Astrocyte of the spinal cord (primary cell): ENCODE measurements around the gene ISG20.

Experiments used
- DNase-seq: peaks from one replicate; pipeline ENCODE4 v3.0.0; 2011; ENCODE audit warnings: low read depth, low spot score
- H3K4me3 ChIP-seq: 2 replicates; pipeline ENCODE4 v1.5.1; 2011; ENCODE audit warnings: low read depth, mild to moderate bottlenecking, low read length, moderate library complexity
- in situ Hi-C: cut with HindIII; loops from 2 replicates; pipeline ENCODE4 v1.10.0; 2017; ENCODE audit warnings: low sequenced_read_pairs
- TF ChIP-seq, protein P1 (sequence below): IDR thresholded peaks from 2 replicates; pipeline ENCODE4 v1.5.1; 2012; ENCODE audit warnings: low read depth, mild to moderate bottlenecking, low read length, inconsistent platforms

Gene ISG20

DNA sequence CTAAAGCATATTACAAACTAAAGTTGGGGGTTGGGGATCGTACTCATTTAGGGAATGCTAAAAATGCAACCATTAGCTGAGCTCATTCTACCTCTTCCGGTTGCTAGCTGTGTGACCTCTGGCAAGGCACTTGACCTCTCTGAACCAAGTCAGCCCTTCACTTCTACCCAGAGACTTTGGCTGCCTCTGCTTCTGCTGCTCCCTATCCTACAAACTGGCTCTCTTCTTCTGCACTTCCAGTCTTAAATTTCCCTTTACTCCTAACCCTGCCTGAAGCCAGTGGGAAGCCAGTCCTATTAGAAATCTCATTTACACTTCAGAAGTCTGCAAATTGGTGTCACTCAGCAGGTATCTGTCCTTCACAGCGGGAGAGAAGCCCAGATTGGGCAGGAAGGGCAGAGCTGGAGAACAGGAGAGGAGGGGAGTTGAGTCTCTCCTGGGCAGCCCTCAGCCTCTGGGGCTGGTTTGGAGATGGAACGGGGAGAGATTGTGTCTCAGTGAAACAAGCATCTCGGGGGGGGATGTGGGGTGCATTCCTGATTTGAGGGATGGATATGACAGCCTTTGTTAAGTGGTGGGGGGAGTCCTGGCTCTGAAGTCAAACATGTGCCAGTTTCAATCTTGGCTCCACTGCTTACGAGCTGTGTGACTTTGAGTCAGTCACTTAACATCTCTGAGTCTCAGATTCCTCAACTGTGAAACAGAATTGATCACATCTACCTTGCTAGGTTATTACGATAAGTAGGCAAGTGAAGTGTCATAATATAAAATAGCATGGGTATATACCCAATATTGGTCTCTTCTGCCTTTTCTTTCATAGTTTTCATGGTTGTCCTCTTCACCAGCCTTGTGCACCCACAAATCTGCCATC is 25.5 kb upstream of the ISG20 start:
- TF ChIP-seq, protein P1, sequence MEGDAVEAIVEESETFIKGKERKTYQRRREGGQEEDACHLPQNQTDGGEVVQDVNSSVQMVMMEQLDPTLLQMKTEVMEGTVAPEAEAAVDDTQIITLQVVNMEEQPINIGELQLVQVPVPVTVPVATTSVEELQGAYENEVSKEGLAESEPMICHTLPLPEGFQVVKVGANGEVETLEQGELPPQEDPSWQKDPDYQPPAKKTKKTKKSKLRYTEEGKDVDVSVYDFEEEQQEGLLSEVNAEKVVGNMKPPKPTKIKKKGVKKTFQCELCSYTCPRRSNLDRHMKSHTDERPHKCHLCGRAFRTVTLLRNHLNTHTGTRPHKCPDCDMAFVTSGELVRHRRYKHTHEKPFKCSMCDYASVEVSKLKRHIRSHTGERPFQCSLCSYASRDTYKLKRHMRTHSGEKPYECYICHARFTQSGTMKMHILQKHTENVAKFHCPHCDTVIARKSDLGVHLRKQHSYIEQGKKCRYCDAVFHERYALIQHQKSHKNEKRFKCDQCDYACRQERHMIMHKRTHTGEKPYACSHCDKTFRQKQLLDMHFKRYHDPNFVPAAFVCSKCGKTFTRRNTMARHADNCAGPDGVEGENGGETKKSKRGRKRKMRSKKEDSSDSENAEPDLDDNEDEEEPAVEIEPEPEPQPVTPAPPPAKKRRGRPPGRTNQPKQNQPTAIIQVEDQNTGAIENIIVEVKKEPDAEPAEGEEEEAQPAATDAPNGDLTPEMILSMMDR: no peak
- in situ Hi-C loops: no loop called here
- H3K4me3 ChIP-seq: no peak overlapping the region
- DNase-seq: no peak

DNA sequence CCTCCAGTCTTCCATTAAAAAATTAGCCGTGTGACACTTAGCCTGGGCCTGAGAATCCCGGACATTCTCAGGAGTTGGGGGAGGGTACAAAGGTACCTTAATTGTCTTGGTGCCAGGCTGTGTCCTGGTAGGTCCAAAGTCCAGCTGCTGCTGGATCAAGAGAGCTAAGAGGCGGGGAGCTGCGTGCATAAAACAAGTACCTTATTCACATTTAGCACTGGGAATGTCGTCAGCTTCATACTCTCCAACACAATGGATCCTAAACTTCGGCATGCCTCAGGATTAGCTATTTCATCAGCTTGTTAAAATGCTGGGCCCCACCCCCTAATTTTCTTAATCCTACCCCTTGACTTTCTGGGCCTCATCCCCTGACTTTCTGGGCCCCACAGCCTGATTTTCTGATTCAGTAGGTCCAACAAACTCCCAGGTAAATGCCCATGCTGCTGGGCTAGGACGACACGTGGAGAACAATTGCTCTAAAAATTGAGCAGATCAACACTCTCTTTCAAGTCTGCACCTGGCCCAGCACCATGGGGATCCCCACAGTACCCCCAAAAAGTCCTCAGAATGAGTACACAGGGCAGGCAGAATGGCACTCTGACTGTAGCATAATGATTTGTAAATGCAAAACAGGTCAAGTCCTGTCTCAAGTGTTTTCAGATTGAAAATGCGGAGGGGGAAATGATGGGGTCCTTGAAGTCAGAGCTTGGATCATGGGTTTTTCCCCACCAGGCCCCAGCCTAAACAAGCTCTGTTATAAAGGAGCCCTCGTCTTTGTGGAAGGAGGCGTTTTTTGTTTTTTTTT is 23.3 kb upstream of the ISG20 start:
- in situ Hi-C loops: no loop called here
- no peak for DNase-seq
- TF ChIP-seq, protein P1: no peak
- H3K4me3 ChIP-seq: no peak overlapping the region

DNA sequence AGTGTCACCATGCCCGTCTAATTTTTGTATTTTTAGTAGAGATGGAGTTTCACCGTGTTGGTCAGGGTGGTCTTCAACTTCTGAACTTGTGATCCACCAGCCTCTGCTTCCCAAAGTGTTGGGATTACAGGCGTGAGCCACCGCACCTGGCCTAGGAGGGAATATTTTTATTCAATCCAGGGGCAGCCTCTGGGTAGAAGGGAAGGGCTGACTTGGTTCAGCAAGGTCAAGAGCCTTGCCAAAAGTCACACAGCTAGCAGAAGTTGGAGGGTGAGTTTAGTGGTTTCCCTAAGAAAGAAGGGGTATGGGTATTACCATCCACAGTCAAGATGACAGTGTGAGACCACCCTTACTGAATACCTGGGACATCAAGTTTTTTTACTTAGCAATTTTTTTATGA is 22.6 kb upstream of the ISG20 start:
- DNase-seq: no peak
- in situ Hi-C loops: no loop called here
- no peak overlapping the region for H3K4me3 ChIP-seq
- TF ChIP-seq, protein P1: no peak

DNA sequence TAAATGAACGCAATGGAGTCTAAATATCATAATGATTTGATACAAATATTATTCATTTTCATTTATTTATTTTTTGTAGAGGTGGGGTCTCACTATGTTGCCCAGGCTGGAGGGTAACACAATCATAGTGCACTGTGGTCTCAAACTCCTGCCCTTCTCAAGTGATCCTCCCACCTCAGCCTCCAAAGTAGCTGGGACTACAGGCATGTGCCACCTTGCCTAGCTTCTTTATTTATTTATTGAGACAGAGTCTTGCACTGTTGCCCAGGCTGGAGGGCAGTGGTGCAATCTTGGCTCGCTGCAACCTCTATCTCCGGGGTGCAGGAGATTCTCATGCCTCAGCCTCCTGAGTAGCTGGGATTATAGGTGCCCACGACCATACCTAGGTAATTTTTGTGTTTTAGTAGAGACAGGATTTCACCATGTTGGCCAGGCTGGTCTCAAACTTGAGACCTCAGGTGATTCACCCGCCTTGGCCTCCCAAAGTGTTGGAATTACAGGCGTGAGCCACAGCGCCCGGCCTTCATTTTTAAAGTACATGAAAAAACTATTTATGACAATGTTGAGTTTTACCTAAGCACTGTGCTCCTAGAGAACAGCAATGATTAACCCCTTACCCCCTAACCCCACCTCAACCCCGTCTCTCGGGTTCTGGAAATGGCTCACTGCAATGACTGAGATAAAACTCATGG is 21.6 kb upstream of the ISG20 start:
- in situ Hi-C loops: no loop called here
- TF ChIP-seq, protein P1: no peak
- no peak overlapping the region for H3K4me3 ChIP-seq
- no peak for DNase-seq

- no peak overlapping the region for H3K4me3 ChIP-seq
- TF ChIP-seq, protein P1: no peak
- no peak for DNase-seq
- in situ Hi-C loops: no loop called here
These were observed 21.0 kb upstream of the ISG20 start for GRCh38 chr15:88617790-88618189.

DNA sequence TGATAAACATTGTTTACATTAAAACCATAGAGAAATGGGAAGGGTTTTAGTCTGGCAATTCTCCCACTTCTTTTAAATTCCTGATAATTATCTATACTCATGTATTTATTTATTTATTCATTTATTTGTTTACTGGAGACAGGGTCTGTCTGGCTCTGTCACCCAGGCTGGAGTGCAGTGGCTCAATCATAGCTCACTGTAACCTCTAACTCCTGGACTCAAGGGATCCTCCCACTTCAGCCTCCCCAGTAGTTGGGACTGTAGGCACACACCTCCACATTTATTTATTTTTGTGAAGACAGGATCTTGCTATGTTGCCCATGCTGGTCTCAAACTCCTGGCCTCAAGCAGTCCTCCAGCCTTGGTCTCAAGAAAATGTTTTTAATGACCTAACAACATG is 20.1 kb upstream of the ISG20 start:
- in situ Hi-C loops: no loop called here
- TF ChIP-seq, protein P1: no peak
- no peak overlapping the region for H3K4me3 ChIP-seq
- DNase-seq: no peak
